Endothelial cell (in vitro differentiated cells): ENCODE data around the gene WNT5B. TPM values are rescaled to one million over a fixed set of nuclear protein-coding genes. Genes with fewer than 3 reads are reported as not detected.

Source experiments
- DNase-seq: peaks from one replicate; pipeline ENCODE4 v3.0.0; 2021; ENCODE audit warnings: low spot score
- H3K27ac Mint-ChIP-seq: one replicate; pipeline ENCODE4 v1.8.0; 2021; ENCODE audit warnings: mixed read lengths, inconsistent platforms; ENCODE audit not compliant: unreplicated experiment
- H3K27me3 Mint-ChIP-seq: one replicate; pipeline ENCODE4 v1.8.0; 2021; ENCODE audit warnings: mild to moderate bottlenecking, moderate library complexity, mixed read lengths, inconsistent platforms; ENCODE audit not compliant: unreplicated experiment
- H3K36me3 Mint-ChIP-seq: one replicate; pipeline ENCODE4 v1.8.0; 2021; ENCODE audit warnings: mild to moderate bottlenecking, low read depth, mixed read lengths, inconsistent platforms; ENCODE audit not compliant: unreplicated experiment
- H3K4me1 Mint-ChIP-seq: one replicate; pipeline ENCODE4 v1.8.0; 2021; ENCODE audit warnings: mild to moderate bottlenecking, mixed read lengths, inconsistent platforms; ENCODE audit not compliant: unreplicated experiment
- H3K4me3 Mint-ChIP-seq: one replicate; pipeline ENCODE4 v1.8.0; 2021; ENCODE audit warnings: mild to moderate bottlenecking, mixed read lengths, inconsistent platforms; ENCODE audit not compliant: unreplicated experiment
- H3K9me3 Mint-ChIP-seq: one replicate; pipeline ENCODE4 v1.8.0; 2021; ENCODE audit warnings: mixed read lengths, inconsistent platforms; ENCODE audit not compliant: unreplicated experiment
- CTCF ChIP-seq: fragments of 200-600 bp; sonication (generic); IDR thresholded peaks from one replicate; pipeline ENCODE4 v1.5.0; 2021; ENCODE audit warnings: antibody characterized with exemption; ENCODE audit not compliant: unreplicated experiment
- total RNA-seq: library from RNA; stranded (reverse); fragmentation: NEBNext Ultra II Directional; extraction: Animal tissue kit (Norgen Biotek cat#: 25700); gene quantifications from one replicate; pipeline ENCODE4 v1.2.1, GENCODE V29; 2021; ENCODE audit not compliant: unreplicated experiment

Gene WNT5B
- total RNA-seq, 1 donor from 2014 or later, result 7.5 TPM

GRCh38 chr12:1616233-1617066 is 12.6 kb upstream of the WNT5B start:
- TF ChIP-seq CTCF, result no peak
- peaks cover 11% of the 10 kb centered on the region for H3K4me1 Mint-ChIP-seq

GRCh38 chr12:1618489-1618888 is 10.5 kb upstream of the WNT5B start:
- Mint-ChIP-seq H3K27me3 (no peaks in the 10 kb centered on the region), H3K4me3 (no peak overlapping the region), H3K36me3 (no peaks in the 10 kb centered on the region), H3K4me1 (peaks cover 11% of the 10 kb centered on the region), H3K9me3 (no peaks in the 10 kb centered on the region), H3K27ac (no peak overlapping the region)
- no peak for DNase-seq
- no peak for TF ChIP-seq CTCF

More at GRCh38 chr12:1616233-1617066, 12.6 kb upstream of the WNT5B start:
- H3K36me3 Mint-ChIP-seq, result no peaks in the 10 kb centered on the region
- DNase-seq, result no peak
- no peaks in the 10 kb centered on the region for H3K27me3 Mint-ChIP-seq
- H3K27ac Mint-ChIP-seq, result no peak overlapping the region
- H3K9me3 Mint-ChIP-seq, result no peaks in the 10 kb centered on the region
- H3K4me3 Mint-ChIP-seq, result no peak overlapping the region

- no peak for TF ChIP-seq CTCF
- no peaks in the 10 kb centered on the region for H3K9me3 Mint-ChIP-seq
- H3K27ac Mint-ChIP-seq, result no peak overlapping the region
- peaks cover 11% of the 10 kb centered on the region for H3K4me1 Mint-ChIP-seq
- no peak overlapping the region for H3K4me3 Mint-ChIP-seq
- no peak for DNase-seq
- H3K27me3 Mint-ChIP-seq, result no peaks in the 10 kb centered on the region
- H3K36me3 Mint-ChIP-seq, result no peaks in the 10 kb centered on the region
These were observed 9.9 kb upstream of the WNT5B start for GRCh38 chr12:1619159-1619558.

GRCh38 chr12:1619587-1619986 is 9.4 kb upstream of the WNT5B start:
- DNase-seq, result no peak
- Mint-ChIP-seq H3K4me1 (peaks cover 11% of the 10 kb centered on the region), H3K9me3 (no peaks in the 10 kb centered on the region), H3K4me3 (no peak overlapping the region), H3K36me3 (no peaks in the 10 kb centered on the region), H3K27me3 (no peaks in the 10 kb centered on the region), H3K27ac (no peak overlapping the region)
- TF ChIP-seq CTCF, result no peak

GRCh38 chr12:1620092-1620491 is 8.9 kb upstream of the WNT5B start:
- TF ChIP-seq CTCF, result no peak
- H3K4me1 Mint-ChIP-seq, result peaks cover 16% of the 10 kb centered on the region
- H3K36me3 Mint-ChIP-seq, result no peaks in the 10 kb centered on the region
- H3K4me3 Mint-ChIP-seq, result no peak overlapping the region
- no peak for DNase-seq
- no peak overlapping the region for H3K27ac Mint-ChIP-seq
- H3K27me3 Mint-ChIP-seq, result no peaks in the 10 kb centered on the region
- no peaks in the 10 kb centered on the region for H3K9me3 Mint-ChIP-seq
